Natural killer cell (primary cell): ENCODE results near the gene MRPS14. TPM values are rescaled to one million over a fixed set of nuclear protein-coding genes. Genes with fewer than 3 reads are reported as not detected.

Source experiments
- ATAC-seq, 3 donors: fragments of 150-1000 bp in 2 of 3; fragments of 200-7000 bp in 1 of 3; cut with Tn5 transposase; 1 replicate in 1 of 3; 2 replicates in 2 of 3; pipeline ENCODE4 v1.10.0; 2021; ENCODE audit warnings: mild to moderate bottlenecking in 2 of 3, moderate library complexity in 2 of 3
- DNase-seq, 2 donors: peaks; one replicate each; pipeline versions ENCODE4 v3.0.0 to v3.0.0-alpha.2; 2013 to 2021; ENCODE audit warnings: mixed read lengths in 1 of 2
- H3K27ac ChIP-seq: one replicate; pipeline ENCODE4 v1.5.1; 2013; ENCODE audit warnings: mild to moderate bottlenecking, low read length
- H3K27me3 ChIP-seq: one replicate; pipeline ENCODE4 v1.6.1; 2013; ENCODE audit warnings: low read length; ENCODE audit not compliant: control insufficient read depth, insufficient read depth
- H3K36me3 ChIP-seq: one replicate; pipeline ENCODE4 v1.6.1; 2013; ENCODE audit warnings: low read length; ENCODE audit not compliant: control insufficient read depth, insufficient read depth
- H3K4me1 ChIP-seq: one replicate; pipeline ENCODE4 v1.6.1; 2013; ENCODE audit warnings: low read length; ENCODE audit not compliant: control insufficient read depth, insufficient read depth
- H3K4me3 ChIP-seq: one replicate; pipeline ENCODE4 v1.5.1; 2013; ENCODE audit warnings: low read length
- H3K9me3 ChIP-seq: one replicate; pipeline ENCODE4 v1.6.1; 2013; ENCODE audit warnings: low read length; ENCODE audit not compliant: control insufficient read depth, insufficient read depth
- H3K27ac Mint-ChIP-seq, 2 donors: one replicate each; pipeline ENCODE4 v1.8.0; 2022; ENCODE audit warnings: mild to moderate bottlenecking in 2 of 2, mixed read lengths in 2 of 2, moderate library complexity in 1 of 2
- H3K27me3 Mint-ChIP-seq, 2 donors: one replicate each; pipeline ENCODE4 v1.8.0; 2022; ENCODE audit warnings: low read depth in 2 of 2, mixed read lengths in 2 of 2
- H3K36me3 Mint-ChIP-seq: one replicate; pipeline ENCODE4 v1.8.0; 2022; ENCODE audit warnings: mixed read lengths
- H3K4me1 Mint-ChIP-seq, 2 donors: one replicate each; pipeline ENCODE4 v1.8.0; 2022; ENCODE audit warnings: mixed read lengths in 2 of 2
- H3K4me3 Mint-ChIP-seq: one replicate; pipeline ENCODE4 v1.8.0; 2022; ENCODE audit warnings: mild to moderate bottlenecking, moderate library complexity, mixed read lengths
- H3K9me3 Mint-ChIP-seq, 2 donors: one replicate each; pipeline ENCODE4 v1.8.0; 2022; ENCODE audit warnings: mixed read lengths in 2 of 2
- WGBS: methylation state at CpG from one replicate; pipeline ENCODE4 v1.1.7; 2013; ENCODE audit warnings: missing lambda C conversion rate; ENCODE audit not compliant: insufficient coverage; 5-methylcytosine and 5-hydroxymethylcytosine counted together
- intact Hi-C: fragments of 100-400 bp; cut with micrococcal nuclease; formaldehyde crosslinking; loops from one replicate; pipeline ENCODE4 v1.14.2; 2022
- total RNA-seq, 4 donors: library from RNA; stranded (reverse); fragments of 120-200 nt in 1 of 4; gene quantifications; one replicate each; pipeline versions ENCODE4 v1.2.3 to v1.2.4, GENCODE V29; 2013 to 2022
- TF ChIP-seq, protein P1 (sequence below): fragments of 200-600 bp; IDR thresholded peaks from one replicate; pipeline ENCODE4 v1.8.0; 2022; ENCODE audit warnings: antibody characterized with exemption

The MRPS14 gene
- total RNA-seq, 3 donors from 2014 or later (not counting 1 experiment from before 2014, with no cell fraction given) = 11.5 to 13.2 (median 12.0) TPM

GRCh38 chr1:175002910-175003517, 20.2 kb downstream of the MRPS14 start:
- H3K4me3 Mint-ChIP-seq = no peak overlapping the region
- Histone ChIP-seq H3K27ac (no peak overlapping the region), H3K4me1 (peaks cover 7% of the 10 kb centered on the region), H3K27me3 (no peaks in the 10 kb centered on the region), H3K9me3 (no peaks in the 10 kb centered on the region), H3K36me3 (peaks cover 30% of the 10 kb centered on the region), H3K4me3 (no peak overlapping the region)
- H3K27ac Mint-ChIP-seq = peak overlapping the region; percentile 56 to 73
- no peak for ATAC-seq
- H3K4me1 Mint-ChIP-seq = peaks cover 35 to 41% of the 10 kb centered on the region in 2 donors
- H3K36me3 Mint-ChIP-seq = no peaks in the 10 kb centered on the region
- no peaks in the 10 kb centered on the region for H3K9me3 Mint-ChIP-seq
- TF ChIP-seq, protein P1, sequence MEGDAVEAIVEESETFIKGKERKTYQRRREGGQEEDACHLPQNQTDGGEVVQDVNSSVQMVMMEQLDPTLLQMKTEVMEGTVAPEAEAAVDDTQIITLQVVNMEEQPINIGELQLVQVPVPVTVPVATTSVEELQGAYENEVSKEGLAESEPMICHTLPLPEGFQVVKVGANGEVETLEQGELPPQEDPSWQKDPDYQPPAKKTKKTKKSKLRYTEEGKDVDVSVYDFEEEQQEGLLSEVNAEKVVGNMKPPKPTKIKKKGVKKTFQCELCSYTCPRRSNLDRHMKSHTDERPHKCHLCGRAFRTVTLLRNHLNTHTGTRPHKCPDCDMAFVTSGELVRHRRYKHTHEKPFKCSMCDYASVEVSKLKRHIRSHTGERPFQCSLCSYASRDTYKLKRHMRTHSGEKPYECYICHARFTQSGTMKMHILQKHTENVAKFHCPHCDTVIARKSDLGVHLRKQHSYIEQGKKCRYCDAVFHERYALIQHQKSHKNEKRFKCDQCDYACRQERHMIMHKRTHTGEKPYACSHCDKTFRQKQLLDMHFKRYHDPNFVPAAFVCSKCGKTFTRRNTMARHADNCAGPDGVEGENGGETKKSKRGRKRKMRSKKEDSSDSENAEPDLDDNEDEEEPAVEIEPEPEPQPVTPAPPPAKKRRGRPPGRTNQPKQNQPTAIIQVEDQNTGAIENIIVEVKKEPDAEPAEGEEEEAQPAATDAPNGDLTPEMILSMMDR = no peak
- no peaks in the 10 kb centered on the region for H3K27me3 Mint-ChIP-seq
- intact Hi-C loops = no loop called here
- whole genome bisulfite sequencing = 95% methylated on average over 16 of the region's 17 CpGs
- no peak for DNase-seq

DNA sequence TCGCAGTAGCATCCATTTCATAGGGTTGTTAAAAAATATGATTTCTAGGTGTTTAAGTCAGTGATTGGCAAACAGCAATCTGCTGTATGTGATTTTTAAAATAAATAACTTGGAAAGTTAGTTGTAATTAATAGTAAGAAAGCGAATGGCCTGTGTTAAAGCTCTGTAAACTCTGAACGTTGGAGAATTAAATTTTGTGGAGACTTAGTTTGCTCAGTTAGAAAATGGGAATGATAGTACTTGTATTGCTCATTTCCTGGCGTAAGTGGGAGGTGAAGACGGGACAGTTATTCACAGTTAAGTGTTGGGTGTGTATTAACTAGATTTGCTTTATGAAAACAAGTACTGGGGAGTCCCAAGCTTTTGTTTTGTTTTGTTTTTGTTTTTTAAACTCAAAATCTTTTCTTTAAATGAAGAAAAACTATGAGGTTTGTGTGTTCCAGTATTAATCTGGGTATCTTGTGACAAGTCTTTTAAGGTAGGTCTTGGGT, 22.5 kb downstream of the MRPS14 start:
- Mint-ChIP-seq H3K27ac (no peak overlapping the region), H3K4me3 (no peak overlapping the region), H3K36me3 (no peaks in the 10 kb centered on the region), H3K27me3 (no peaks in the 10 kb centered on the region), H3K9me3 (no peaks in the 10 kb centered on the region), H3K4me1 (peaks cover 36 to 40% of the 10 kb centered on the region in 2 donors)
- DNase-seq (peak in 1 of 2 donors; percentile 42), ATAC-seq (no peak)
- Histone ChIP-seq H3K27me3 (no peaks in the 10 kb centered on the region), H3K9me3 (no peaks in the 10 kb centered on the region), H3K36me3 (peaks cover 7% of the 10 kb centered on the region), H3K27ac (peak overlapping the region; percentile 82), H3K4me3 (peak overlapping the region; percentile 59), H3K4me1 (peaks cover 7% of the 10 kb centered on the region)
- TF ChIP-seq, protein P1 = no peak
- intact Hi-C loops = no loop called here
- WGBS = 7% methylated on average over 5 of the region's 5 CpGs

DNA sequence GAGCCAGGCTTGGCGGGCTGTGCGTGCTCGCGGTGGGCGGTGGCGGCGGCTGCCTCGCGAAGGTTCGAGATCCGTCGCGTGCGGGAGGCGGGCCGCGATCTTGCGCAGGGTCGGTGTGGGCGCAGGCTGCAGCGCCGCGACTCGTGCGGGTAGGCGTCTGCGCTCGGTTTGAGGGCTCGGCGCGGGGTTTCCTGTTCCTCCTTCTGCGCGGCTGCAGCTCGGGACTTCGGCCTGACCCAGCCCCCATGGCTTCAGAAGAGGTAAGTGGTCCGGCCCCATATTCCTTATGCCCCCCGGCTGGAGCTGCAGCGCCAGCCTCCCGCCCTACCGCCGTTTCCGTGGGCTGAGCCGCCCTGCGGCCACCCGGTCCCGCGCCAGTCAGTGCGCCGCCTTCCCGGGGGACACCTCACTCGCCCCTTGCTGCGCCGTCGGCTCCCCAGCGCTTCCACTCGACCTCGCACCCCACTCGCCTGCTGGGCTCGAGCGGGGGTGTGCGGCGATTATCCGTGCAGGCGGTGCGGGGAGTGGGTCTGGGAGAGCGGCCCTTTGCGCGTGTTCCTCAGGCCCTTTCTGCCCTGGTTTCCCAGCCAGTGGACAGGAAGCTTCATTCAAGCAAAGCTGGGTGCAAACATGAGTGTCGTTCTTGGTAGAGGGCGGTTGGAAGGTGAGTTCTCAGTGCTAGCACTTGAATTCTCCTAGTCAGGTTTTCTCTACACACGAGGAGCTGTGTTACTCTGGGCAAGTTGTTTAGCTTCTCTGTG, 23.1 kb downstream of the MRPS14 start, which contains the start of gene CACYBP:
Gene CACYBP, plus strand, starts transcription at position 12 of the 761 bp plus-strand sequence. Its CDS starts 234 bp downstream, at position 246.
- H3K27ac Mint-ChIP-seq = no peak within 1 kb of the TSS
- peak in 2 of 3 donors; percentile 0 to 2 for ATAC-seq
- H3K4me1 Mint-ChIP-seq = peaks cover 34 to 36% of the 10 kb centered on the region in 2 donors
- under 1% methylated on average over 71 of the region's 71 CpGs for WGBS
- Histone ChIP-seq H3K4me1 (peaks cover 7% of the 10 kb centered on the region), H3K4me3 (peak within 1 kb of the TSS; percentile 81), H3K9me3 (no peaks in the 10 kb centered on the region), H3K27me3 (no peaks in the 10 kb centered on the region), H3K27ac (peak within 1 kb of the TSS; percentile 96), H3K36me3 (peaks cover under 1% of the 10 kb centered on the region)
- H3K4me3 Mint-ChIP-seq = no peak within 1 kb of the TSS
- TF ChIP-seq, protein P1 = no peak
- H3K36me3 Mint-ChIP-seq = no peaks in the 10 kb centered on the region
- no peaks in the 10 kb centered on the region for H3K9me3 Mint-ChIP-seq
- intact Hi-C loops = loop anchor here (1.0 kb wide), 3 partner anchors 23 to 201 kb away; partner anchors contain the start of gene MRPS14
- DNase-seq = no peak
- H3K27me3 Mint-ChIP-seq = no peaks in the 10 kb centered on the region
